Dedifferentiated amniotic fluid mesenchymal stem cell (primary cell): ENCODE results near the gene MYO7B.
"Not testable (repeated sequence)": the region's sequence is repeated elsewhere in the genome, so short reads cannot be mapped to it uniquely, and the experiment has no call there.

Experiments
- DNase-seq: peaks from one replicate; pipeline ENCODE4 v3.0.0-alpha.2; 2016; ENCODE audit errors: extremely low spot score

Gene MYO7B

GRCh38 chr2:127551221-127551930 lies 15.9 kb downstream of the MYO7B start:
- DNase-seq: no peak

GRCh38 chr2:127552336-127552735 lies 16.9 kb downstream of the MYO7B start:
- DNase-seq: no peak

- no peak for DNase-seq
These were observed 17.4 kb downstream of the MYO7B start for GRCh38 chr2:127552846-127553245.

GRCh38 chr2:127558911-127559310 lies 23.4 kb downstream of the MYO7B start:
- no peak for DNase-seq

- no peak for DNase-seq
These were observed 24.0 kb downstream of the MYO7B start for GRCh38 chr2:127559454-127559853.

GRCh38 chr2:127560201-127560930 lies 24.9 kb downstream of the MYO7B start:
- no peak for DNase-seq

- DNase-seq: no peak
These were observed 25.4 kb downstream of the MYO7B start for GRCh38 chr2:127560931-127561280.

- DNase-seq: no peak
These were observed 25.9 kb downstream of the MYO7B start for GRCh38 chr2:127561371-127561770.

- no peak for DNase-seq
These were observed 27.5 kb downstream of the MYO7B start for GRCh38 chr2:127562936-127563335.

- no peak for DNase-seq
These were observed 28.3 kb downstream of the MYO7B start for GRCh38 chr2:127563458-127564428.

GRCh38 chr2:127564429-127565260 lies 29.2 kb downstream of the MYO7B start:
- DNase-seq: no peak

- no peak for DNase-seq
These were observed 30.0 kb downstream of the MYO7B start for GRCh38 chr2:127565261-127566138.

- no peak for DNase-seq
These were observed 30.6 kb downstream of the MYO7B start for GRCh38 chr2:127566139-127566417.

GRCh38 chr2:127566576-127566975 lies 31.1 kb downstream of the MYO7B start:
- DNase-seq: no peak

- DNase-seq: no peak
These were observed 31.9 kb downstream of the MYO7B start for GRCh38 chr2:127567351-127567854.

GRCh38 chr2:127568128-127568527 lies 32.6 kb downstream of the MYO7B start:
- no peak for DNase-seq

- no peak for DNase-seq
These were observed 34.2 kb downstream of the MYO7B start for GRCh38 chr2:127569666-127570065.

- DNase-seq: no peak
These were observed 35.1 kb downstream of the MYO7B start for GRCh38 chr2:127570282-127571250.

- DNase-seq: not testable (repeated sequence)
These were observed 36.9 kb downstream of the MYO7B start for GRCh38 chr2:127572352-127572751.
